KBM-7 (cell line): ENCODE measurements around the gene FTCDNL1.
A peak's percentile ranks its signal among the peaks of the same experiment; 100 is the strongest.

Experiments used
- DNase-seq: peaks from one replicate; pipeline ENCODE4 v3.0.0-alpha.2; 2015
- in situ Hi-C: fragments of 300-500 bp; cut with MboI; formaldehyde crosslinking; loops from 2 replicates; pipeline ENCODE4 v1.14.3; 2020; ENCODE audit warnings: low sequenced_read_pairs, low pct_unique_long_range_greater_than_20kb, mixed read lengths

Gene FTCDNL1

GRCh38 chr2:199756211-199756610, 94.8 kb downstream of the FTCDNL1 start:
- in situ Hi-C loops, result no loop called here
- DNase-seq, result no peak

GRCh38 chr2:199754766-199755165, 96.2 kb downstream of the FTCDNL1 start:
- in situ Hi-C loops, result no loop called here
- DNase-seq, result no peak

GRCh38 chr2:199751492-199752120, 99.4 kb downstream of the FTCDNL1 start:
- in situ Hi-C loops, result no loop called here
- DNase-seq, result no peak

GRCh38 chr2:199749571-199749970, 101.4 kb downstream of the FTCDNL1 start:
- in situ Hi-C loops, result no loop called here
- no peak for DNase-seq

GRCh38 chr2:199744724-199745123, 106.3 kb downstream of the FTCDNL1 start:
- DNase-seq, result no peak
- in situ Hi-C loops, result no loop called here

- no peak for DNase-seq
- in situ Hi-C loops, result no loop called here
Observed at GRCh38 chr2:199744260-199744659, 106.7 kb downstream of the FTCDNL1 start.

GRCh38 chr2:199743415-199744120, 107.4 kb downstream of the FTCDNL1 start:
- DNase-seq, result no peak
- in situ Hi-C loops, result no loop called here

GRCh38 chr2:199742884-199743283, 108.1 kb downstream of the FTCDNL1 start:
- no peak for DNase-seq
- in situ Hi-C loops, result no loop called here

GRCh38 chr2:199740111-199740428, 110.9 kb downstream of the FTCDNL1 start:
- no peak for DNase-seq
- in situ Hi-C loops, result no loop called here

- in situ Hi-C loops, result no loop called here
- peak; percentile 86 for DNase-seq
Observed at GRCh38 chr2:199739413-199740110, 111.4 kb downstream of the FTCDNL1 start.

- in situ Hi-C loops, result no loop called here
- peak; percentile 91 for DNase-seq
Observed at GRCh38 chr2:199738727-199739412, 112.1 kb downstream of the FTCDNL1 start.

- no peak for DNase-seq
- in situ Hi-C loops, result no loop called here
Observed at GRCh38 chr2:199734651-199735050, 116.3 kb downstream of the FTCDNL1 start.

GRCh38 chr2:199734011-199734410, 117.0 kb downstream of the FTCDNL1 start:
- no peak for DNase-seq
- in situ Hi-C loops, result no loop called here

- no peak for DNase-seq
- in situ Hi-C loops, result no loop called here
Observed at GRCh38 chr2:199727801-199728200, 123.2 kb downstream of the FTCDNL1 start.

GRCh38 chr2:199727306-199727705, 123.7 kb downstream of the FTCDNL1 start:
- in situ Hi-C loops, result no loop called here
- no peak for DNase-seq

- no peak for DNase-seq
- in situ Hi-C loops, result no loop called here
Observed at GRCh38 chr2:199718074-199718473, 132.9 kb downstream of the FTCDNL1 start.

- in situ Hi-C loops, result no loop called here
- no peak for DNase-seq
Observed at GRCh38 chr2:199717587-199717907, 133.4 kb downstream of the FTCDNL1 start.

- peak; percentile 39 for DNase-seq
- in situ Hi-C loops, result no loop called here
Observed at GRCh38 chr2:199716807-199717586, 134.0 kb downstream of the FTCDNL1 start.

GRCh38 chr2:199713746-199714145, 137.2 kb downstream of the FTCDNL1 start:
- in situ Hi-C loops, result no loop called here
- no peak for DNase-seq
